Measurements from ENCODE around the gene RALGAPB.
"Not testable (repeated sequence)": the region's sequence is repeated elsewhere in the genome, so short reads cannot be mapped to it uniquely, and the experiment has no call there.

DNA sequence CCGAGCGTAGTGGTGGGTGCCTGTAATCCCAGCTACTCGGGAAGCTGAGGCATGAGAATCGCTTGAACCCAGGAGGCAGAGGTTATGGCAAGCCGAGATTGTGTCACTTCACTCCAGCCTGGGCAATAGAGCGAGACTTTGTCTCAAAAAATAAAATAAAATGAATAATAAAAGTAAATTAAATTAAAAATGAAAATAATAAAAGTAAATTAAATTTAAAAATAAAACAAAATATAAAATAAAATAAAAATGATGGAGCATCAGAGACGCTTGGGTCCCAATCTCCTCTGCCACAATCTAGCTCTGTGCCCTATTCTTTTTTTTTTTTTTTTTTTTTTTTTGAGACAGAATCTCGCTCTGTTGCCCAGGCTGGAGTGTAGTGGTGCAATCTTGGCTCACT lies 31.5 kb upstream of the RALGAPB start:
- TF ChIP-seq, protein P1, sequence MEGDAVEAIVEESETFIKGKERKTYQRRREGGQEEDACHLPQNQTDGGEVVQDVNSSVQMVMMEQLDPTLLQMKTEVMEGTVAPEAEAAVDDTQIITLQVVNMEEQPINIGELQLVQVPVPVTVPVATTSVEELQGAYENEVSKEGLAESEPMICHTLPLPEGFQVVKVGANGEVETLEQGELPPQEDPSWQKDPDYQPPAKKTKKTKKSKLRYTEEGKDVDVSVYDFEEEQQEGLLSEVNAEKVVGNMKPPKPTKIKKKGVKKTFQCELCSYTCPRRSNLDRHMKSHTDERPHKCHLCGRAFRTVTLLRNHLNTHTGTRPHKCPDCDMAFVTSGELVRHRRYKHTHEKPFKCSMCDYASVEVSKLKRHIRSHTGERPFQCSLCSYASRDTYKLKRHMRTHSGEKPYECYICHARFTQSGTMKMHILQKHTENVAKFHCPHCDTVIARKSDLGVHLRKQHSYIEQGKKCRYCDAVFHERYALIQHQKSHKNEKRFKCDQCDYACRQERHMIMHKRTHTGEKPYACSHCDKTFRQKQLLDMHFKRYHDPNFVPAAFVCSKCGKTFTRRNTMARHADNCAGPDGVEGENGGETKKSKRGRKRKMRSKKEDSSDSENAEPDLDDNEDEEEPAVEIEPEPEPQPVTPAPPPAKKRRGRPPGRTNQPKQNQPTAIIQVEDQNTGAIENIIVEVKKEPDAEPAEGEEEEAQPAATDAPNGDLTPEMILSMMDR (IDR thresholded peaks at IDR 0.05): not testable (repeated sequence)
- TF ChIP-seq POLR2AphosphoS5, POLR2A (IDR thresholded peaks at IDR 0.05): not testable (repeated sequence)
